ENCODE results near the gene GATA3.

DNA sequence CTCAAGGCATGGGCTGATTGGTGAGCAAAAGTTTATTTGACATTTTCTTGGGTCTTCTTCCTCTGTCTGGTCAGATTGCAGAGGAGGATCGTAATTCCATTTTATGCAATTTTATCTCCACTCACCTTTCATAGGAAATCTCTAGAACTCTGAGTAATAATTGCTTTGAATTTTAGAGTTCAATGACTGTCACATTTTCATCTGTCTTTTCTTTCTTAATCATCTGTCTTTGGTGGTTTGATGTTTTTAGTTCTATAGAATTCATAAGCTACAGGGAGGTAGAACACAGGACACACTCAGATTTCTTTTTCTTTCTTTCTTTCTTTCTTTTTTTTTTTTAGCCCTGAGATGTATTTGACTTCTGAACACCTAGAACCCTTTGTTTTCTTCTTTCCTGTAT is 11.6 kb downstream of the GATA3 start:
- TF ChIP-seq, protein P1, sequence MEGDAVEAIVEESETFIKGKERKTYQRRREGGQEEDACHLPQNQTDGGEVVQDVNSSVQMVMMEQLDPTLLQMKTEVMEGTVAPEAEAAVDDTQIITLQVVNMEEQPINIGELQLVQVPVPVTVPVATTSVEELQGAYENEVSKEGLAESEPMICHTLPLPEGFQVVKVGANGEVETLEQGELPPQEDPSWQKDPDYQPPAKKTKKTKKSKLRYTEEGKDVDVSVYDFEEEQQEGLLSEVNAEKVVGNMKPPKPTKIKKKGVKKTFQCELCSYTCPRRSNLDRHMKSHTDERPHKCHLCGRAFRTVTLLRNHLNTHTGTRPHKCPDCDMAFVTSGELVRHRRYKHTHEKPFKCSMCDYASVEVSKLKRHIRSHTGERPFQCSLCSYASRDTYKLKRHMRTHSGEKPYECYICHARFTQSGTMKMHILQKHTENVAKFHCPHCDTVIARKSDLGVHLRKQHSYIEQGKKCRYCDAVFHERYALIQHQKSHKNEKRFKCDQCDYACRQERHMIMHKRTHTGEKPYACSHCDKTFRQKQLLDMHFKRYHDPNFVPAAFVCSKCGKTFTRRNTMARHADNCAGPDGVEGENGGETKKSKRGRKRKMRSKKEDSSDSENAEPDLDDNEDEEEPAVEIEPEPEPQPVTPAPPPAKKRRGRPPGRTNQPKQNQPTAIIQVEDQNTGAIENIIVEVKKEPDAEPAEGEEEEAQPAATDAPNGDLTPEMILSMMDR (IDR thresholded peaks at IDR 0.05) = no peak
- no peak for TF ChIP-seq POLR2AphosphoS5 (IDR thresholded peaks at IDR 0.05; ENCODE audit: low read depth, low read length)
- TF ChIP-seq SIN3A (IDR thresholded peaks at IDR 0.05; ENCODE audit: borderline replicate concordance, insufficient read depth, low read depth, low read length) = no peak
- TF ChIP-seq, protein P2, sequence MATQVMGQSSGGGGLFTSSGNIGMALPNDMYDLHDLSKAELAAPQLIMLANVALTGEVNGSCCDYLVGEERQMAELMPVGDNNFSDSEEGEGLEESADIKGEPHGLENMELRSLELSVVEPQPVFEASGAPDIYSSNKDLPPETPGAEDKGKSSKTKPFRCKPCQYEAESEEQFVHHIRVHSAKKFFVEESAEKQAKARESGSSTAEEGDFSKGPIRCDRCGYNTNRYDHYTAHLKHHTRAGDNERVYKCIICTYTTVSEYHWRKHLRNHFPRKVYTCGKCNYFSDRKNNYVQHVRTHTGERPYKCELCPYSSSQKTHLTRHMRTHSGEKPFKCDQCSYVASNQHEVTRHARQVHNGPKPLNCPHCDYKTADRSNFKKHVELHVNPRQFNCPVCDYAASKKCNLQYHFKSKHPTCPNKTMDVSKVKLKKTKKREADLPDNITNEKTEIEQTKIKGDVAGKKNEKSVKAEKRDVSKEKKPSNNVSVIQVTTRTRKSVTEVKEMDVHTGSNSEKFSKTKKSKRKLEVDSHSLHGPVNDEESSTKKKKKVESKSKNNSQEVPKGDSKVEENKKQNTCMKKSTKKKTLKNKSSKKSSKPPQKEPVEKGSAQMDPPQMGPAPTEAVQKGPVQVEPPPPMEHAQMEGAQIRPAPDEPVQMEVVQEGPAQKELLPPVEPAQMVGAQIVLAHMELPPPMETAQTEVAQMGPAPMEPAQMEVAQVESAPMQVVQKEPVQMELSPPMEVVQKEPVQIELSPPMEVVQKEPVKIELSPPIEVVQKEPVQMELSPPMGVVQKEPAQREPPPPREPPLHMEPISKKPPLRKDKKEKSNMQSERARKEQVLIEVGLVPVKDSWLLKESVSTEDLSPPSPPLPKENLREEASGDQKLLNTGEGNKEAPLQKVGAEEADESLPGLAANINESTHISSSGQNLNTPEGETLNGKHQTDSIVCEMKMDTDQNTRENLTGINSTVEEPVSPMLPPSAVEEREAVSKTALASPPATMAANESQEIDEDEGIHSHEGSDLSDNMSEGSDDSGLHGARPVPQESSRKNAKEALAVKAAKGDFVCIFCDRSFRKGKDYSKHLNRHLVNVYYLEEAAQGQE (IDR thresholded peaks at IDR 0.05; ENCODE audit: insufficient read depth in 1 of 2, low read depth in 2 of 2, low read length in 1 of 2) = no peak
- no peak for TF ChIP-seq TCF7L2 (IDR thresholded peaks at IDR 0.05; ENCODE audit: low read depth, low read length)
